SIG-M5 (cell line): ENCODE measurements around the gene PAPPA.

Experiments
- DNase-seq: peaks from one replicate; lab custom pipeline; 2025; lab: John Stamatoyannopoulos, UW

PAPPA gene

DNA sequence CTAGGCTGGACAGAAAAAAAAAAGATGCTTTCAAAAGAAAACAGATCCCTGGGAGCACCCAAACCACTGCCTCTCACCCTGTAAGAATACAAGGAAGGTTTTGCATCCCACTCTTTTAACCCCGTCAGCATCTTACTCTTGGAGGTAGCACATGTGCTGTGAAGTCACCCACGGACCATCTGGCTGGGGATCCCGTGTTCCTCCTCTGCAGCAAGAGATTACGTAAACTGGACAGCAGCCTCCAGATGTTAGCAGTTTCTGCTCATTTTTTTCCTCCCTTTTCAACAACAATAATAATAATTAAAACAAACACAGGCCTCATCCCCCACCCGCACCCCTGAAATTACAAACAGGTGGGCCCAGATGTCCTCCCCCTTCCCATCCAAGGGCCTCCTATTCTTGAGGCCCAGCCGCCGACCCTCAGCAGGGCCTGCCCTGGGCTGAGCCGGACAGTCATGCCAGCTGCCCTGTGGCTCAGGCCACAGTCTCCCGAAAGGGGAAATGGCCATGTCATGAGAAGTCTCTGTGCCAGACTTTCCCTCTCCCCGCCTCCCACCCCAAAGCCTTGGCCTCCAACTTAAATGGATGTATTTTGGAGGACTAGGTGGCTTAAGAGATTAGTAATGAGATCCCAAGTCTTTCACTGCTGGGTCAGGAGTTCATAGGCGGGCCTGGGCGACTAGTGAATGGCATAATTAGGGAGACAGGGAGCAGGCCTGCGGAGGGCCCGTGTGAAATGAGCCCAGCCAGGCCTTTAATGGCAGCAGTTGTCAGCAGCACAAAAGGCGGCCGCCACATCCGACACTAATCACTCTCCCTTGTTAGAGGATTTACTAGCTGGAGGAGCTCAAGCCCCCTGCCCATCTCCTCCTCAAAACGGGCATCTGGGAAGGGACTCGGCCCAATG is 165.1 kb downstream of the PAPPA start:
- DNase-seq = no peak

- DNase-seq = no peak
Observed at GRCh38 chr9:116319480-116319879, 165.9 kb downstream of the PAPPA start.

- DNase-seq = no peak
Observed at GRCh38 chr9:116320290-116320689, 166.7 kb downstream of the PAPPA start.

GRCh38 chr9:116322521-116322920 is 168.9 kb downstream of the PAPPA start:
- no peak for DNase-seq

DNA sequence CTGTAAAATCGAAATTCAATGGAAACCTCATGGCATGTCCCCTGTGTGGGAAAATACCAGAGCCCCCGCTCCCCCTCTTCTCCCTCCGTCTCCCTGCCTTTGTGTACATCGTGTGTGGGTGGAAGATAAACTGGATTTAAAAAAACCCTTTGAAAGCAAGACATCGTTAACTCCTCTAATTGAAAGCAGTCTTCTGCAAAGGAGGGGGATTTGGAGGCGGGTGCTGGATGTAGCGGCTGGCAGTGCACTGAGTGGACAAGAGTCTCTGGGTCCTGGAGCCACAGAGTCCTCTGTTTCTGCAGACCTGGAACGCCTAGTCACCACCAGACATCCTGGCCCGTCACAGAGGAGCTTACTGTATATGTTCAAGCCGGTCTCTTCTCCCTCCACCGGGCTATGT is 169.4 kb downstream of the PAPPA start:
- DNase-seq = no peak

- DNase-seq = no peak
Observed at GRCh38 chr9:116323571-116323970, 170.0 kb downstream of the PAPPA start.

- no peak for DNase-seq
Observed at GRCh38 chr9:116325924-116326323, 172.3 kb downstream of the PAPPA start.

DNA sequence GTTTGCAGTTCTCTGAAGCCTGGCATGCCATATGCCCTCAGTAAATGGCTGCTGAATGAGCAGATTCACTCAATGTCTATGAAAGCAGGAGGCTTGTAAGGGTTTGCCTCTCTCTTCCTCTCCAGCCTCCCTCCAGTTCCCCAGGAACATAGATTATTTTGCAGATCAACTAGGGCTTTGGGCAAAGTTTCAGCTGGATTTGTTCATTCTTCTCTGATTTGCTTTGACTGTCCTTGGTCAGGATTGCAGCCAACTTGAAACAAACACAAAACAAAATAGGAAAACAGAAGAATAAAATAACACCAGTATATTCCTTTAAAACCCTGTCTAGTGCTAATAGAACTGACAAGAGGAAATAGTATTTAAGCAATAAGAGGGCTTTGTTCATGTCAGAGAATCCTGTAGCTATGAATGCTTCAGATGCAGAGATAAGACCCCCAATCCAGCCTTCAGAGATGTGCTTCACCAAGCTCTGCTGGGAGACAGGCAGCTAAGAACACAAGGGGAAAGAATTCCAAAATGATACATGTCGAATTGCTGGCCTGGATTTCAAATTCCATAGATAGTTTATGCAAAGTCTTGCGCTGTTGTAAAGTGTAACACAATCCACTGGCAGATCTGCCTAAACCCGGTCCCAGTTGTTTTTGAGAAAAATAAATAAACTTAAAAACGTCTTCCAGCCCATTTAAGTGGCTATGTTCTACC is 174.3 kb downstream of the PAPPA start:
- DNase-seq = no peak

GRCh38 chr9:116329470-116329869 is 175.9 kb downstream of the PAPPA start:
- DNase-seq = no peak

GRCh38 chr9:116331241-116331640 is 177.7 kb downstream of the PAPPA start:
- DNase-seq = no peak

DNA sequence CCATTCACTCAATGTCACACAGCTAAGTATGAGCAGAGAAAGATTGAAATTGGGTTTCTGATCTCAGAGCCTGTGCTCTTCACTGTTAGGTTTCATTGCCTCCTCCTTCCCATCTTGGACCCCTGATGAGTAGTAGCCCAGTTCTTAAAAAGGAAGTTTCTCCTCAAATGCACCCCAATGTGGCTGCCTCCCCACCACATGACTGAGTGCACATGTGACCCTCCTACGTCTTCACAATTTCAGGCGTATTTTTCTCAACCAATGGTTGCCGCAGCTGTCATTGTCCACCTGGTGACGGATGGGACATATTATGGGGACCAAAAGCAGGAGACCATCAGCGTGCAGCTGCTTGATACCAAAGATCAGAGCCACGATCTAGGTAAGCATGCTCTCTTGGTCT is 178.5 kb downstream of the PAPPA start:
- DNase-seq = no peak

GRCh38 chr9:116333254-116333653 is 179.7 kb downstream of the PAPPA start:
- no peak for DNase-seq

DNA sequence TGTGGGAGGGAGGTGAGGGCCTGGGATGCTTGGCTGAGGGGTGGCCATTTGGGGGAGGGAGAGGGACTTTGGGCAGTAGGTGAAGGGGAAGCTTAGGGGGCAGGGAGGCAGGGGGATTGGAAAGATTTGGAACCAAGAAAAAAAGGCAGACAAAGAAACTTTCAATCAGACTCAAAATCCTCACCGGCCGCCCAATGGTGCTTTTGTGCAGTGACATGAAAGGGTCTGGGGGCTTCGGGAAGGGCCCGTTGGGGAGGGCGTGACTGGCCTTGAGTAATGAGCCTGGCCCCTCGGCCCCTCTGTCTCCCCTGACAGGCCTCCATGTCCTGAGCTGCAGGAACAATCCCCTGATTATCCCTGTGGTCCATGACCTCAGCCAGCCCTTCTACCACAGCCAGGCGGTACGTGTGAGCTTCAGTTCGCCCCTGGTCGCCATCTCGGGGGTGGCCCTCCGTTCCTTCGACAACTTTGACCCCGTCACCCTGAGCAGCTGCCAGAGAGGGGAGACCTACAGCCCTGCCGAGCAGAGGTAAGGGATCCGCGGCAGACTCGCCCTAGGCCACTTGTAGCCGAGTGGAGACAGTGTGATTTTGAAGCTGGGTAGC is 181.1 kb downstream of the PAPPA start:
- no peak for DNase-seq

DNA sequence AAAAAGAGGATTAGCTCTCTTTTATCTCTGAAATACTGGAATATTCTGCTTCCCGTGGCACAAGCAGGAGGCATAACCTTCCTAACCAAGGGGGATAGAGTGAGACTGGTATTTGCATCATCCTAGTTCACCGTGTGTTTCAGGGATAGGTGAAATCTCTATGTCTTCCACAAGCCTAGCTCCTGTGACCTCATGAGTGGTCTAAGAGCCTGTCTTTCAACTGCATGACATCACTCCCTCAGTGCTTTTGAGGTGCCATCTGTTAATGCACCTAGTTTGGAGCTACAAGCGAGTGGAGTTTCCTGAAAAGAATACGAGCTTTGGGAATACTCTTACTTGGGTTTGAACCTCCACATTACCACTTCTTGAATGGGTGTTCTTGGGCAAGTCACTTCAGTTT is 181.8 kb downstream of the PAPPA start:
- no peak for DNase-seq

GRCh38 chr9:116336133-116336862 is 182.7 kb downstream of the PAPPA start:
- no peak for DNase-seq

DNA sequence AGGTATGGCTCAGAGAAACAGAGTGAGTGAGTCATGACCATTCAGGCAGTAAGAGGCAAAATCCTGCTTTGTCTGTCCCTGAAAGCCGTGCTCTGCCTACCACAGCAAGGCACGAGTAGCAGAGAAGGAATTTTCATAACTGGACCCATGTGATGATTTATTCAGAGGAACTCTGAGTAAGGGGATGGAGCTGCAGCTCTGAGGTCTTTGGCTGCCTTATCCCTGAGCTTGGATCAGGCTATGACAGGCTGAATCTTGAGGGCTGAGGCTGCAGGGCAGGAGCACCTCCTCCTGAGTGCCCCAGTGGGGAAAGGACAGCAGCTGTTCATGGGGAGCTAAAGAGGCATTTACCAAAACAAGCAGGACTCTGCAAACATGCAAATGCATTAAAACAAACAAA is 183.4 kb downstream of the PAPPA start:
- no peak for DNase-seq

DNA sequence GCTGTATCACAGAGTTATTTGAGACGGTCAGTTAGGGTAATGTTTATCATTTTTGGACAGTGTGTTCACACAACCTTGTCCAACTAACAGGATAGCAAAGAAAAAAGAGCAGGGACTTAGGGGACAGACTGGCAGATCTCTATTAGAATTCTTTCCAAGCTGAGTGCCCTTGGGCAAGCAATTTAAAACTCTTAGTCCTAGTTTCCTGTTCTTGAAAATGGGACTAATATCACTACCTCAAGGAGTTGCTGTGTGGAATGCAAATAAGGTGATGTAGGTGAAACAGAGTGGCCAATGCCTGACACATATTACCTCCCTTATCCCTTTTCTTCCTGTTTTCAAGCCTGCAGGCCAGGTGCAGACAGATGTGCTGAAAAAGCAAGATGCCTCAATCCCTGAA is 186.7 kb downstream of the PAPPA start:
- no peak for DNase-seq

GRCh38 chr9:116342061-116342460 is 188.5 kb downstream of the PAPPA start:
- no peak for DNase-seq

DNA sequence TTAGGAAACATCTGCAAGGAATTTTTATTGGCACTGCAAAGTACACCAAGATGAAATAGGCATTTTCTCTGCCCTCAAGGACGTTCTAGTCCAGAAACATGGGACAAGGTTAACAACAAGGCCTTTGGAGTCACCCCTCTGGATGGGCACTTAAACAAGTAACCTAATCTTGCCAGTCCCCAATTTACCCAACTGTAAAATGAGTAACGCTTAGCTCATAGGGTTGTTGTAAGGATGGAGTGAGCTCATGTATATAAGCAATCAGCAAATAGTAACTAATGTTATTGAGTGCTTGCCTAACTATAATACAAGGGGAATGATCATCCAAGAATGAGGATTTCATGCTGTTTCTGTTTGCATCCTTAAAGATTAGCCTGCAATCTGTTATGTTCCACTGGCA is 189.3 kb downstream of the PAPPA start:
- DNase-seq = no peak

GRCh38 chr9:116344416-116344815 is 190.8 kb downstream of the PAPPA start:
- DNase-seq = no peak

DNA sequence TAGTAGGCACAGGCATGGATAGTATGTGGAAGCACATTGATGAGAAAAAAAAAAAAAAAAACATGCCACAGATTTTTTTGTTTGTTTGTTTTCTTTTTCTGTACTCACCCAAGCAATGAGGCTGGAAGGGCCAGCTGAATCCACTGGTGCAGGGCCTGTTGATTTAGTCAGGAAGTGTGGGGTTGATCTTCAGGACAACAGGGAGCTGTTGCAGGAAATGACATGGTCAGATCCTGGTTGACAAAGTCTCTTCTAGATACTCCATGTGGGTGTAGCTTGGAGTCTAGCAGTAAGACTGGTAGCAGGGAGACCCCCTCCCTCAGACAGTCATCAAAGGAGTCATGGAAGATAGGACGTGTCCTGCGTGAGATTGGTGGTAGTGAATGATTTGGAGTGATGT is 191.8 kb downstream of the PAPPA start:
- no peak for DNase-seq

- no peak for DNase-seq
Observed at GRCh38 chr9:116345817-116346216, 192.2 kb downstream of the PAPPA start.
